D721Med (cell line): Measurements from ENCODE around the gene ZSCAN10.
A peak's percentile ranks its signal among the peaks of the same experiment; 100 is the strongest.

ENCODE experiments used
- DNase-seq: peaks from one replicate; pipeline ENCODE4 v3.0.0; 2011; ENCODE audit warnings: low spot score; ENCODE audit not compliant: insufficient read length
- FAIRE-seq: peaks from 2 replicates; lab custom pipeline; 2011; peaks lifted over from hg19 to GRCh38; lab: Jason Lieb, UNC
- CTCF ChIP-seq: IDR thresholded peaks from 2 replicates; pipeline ENCODE4 v1.5.1; 2012; ENCODE audit warnings: mild to moderate bottlenecking, control low read depth; ENCODE audit not compliant: insufficient read depth; ENCODE audit errors: missing control alignments

Gene ZSCAN10

GRCh38 chr16:3133844-3134243, 34.8 kb upstream of the ZSCAN10 start:
- FAIRE-seq (no peak), DNase-seq (no peak)
- TF ChIP-seq CTCF = no peak

- DNase-seq = no peak
- TF ChIP-seq CTCF = peak; percentile 53
- FAIRE-seq = no peak
Observed at GRCh38 chr16:3131755-3132377, 32.8 kb upstream of the ZSCAN10 start.

GRCh38 chr16:3129137-3130131, 30.3 kb upstream of the ZSCAN10 start:
- FAIRE-seq (no peak), DNase-seq (no peak)
- TF ChIP-seq CTCF = peak; percentile 92

GRCh38 chr16:3127745-3128144, 28.7 kb upstream of the ZSCAN10 start:
- no peak for DNase-seq
- no peak for FAIRE-seq
- TF ChIP-seq CTCF = no peak

- FAIRE-seq (no peak), DNase-seq (peak; percentile 86)
- no peak for TF ChIP-seq CTCF
Observed at GRCh38 chr16:3123986-3124886, 25.1 kb upstream of the ZSCAN10 start.

GRCh38 chr16:3122926-3123570, 24.0 kb upstream of the ZSCAN10 start:
- TF ChIP-seq CTCF = no peak
- DNase-seq (no peak), FAIRE-seq (no peak)
